Fibroblast of lung (primary cell): ENCODE results near the gene CUBN.

ENCODE experiments used
- CTCF ChIP-seq, 2 donors: IDR thresholded peaks in 1 of 2; conservative IDR thresholded peaks in 1 of 2; 1 replicate in 1 of 2; 2 replicates in 1 of 2; pipeline ENCODE4 v1.5.1; 2011 to 2012; ENCODE audit warnings: low read length in 2 of 2, control low read depth in 1 of 2, inconsistent platforms in 1 of 2, low read depth in 1 of 2, mild to moderate bottlenecking in 1 of 2
- EZH2 ChIP-seq: IDR thresholded peaks from 2 replicates; pipeline ENCODE4 v1.5.1; 2012; ENCODE audit warnings: low read length, control low read depth, mild to moderate bottlenecking; ENCODE audit errors: missing control alignments

GRCh38 chr10:17062955-17063484, 66.6 kb downstream of the CUBN start:
- TF ChIP-seq CTCF (conservative IDR thresholded peaks at IDR 0.05 in 1 of 2, IDR thresholded peaks at IDR 0.05 in 1 of 2; ENCODE audit: low read depth in 1 of 2, low read length in 2 of 2) (no peak), EZH2 (no peak)
